Lower leg skin (tissue), 3 donors: ENCODE measurements around the gene EPHA4.

Experiments
- CTCF ChIP-seq, 3 donors: fragments of 450-650 bp; IDR thresholded peaks; one replicate each; pipeline ENCODE4 v1.5.1; 2016; ENCODE audit warnings: antibody characterized with exemption in 3 of 3, mild to moderate bottlenecking in 3 of 3, moderate library complexity in 2 of 3
- POLR2A ChIP-seq, 2 donors: fragments of 450-650 bp; IDR thresholded peaks; one replicate each; pipeline ENCODE4 v1.6.1; 2016 to 2017; ENCODE audit warnings: antibody characterized with exemption in 2 of 2, mild to moderate bottlenecking in 1 of 2, moderate library complexity in 1 of 2

DNA sequence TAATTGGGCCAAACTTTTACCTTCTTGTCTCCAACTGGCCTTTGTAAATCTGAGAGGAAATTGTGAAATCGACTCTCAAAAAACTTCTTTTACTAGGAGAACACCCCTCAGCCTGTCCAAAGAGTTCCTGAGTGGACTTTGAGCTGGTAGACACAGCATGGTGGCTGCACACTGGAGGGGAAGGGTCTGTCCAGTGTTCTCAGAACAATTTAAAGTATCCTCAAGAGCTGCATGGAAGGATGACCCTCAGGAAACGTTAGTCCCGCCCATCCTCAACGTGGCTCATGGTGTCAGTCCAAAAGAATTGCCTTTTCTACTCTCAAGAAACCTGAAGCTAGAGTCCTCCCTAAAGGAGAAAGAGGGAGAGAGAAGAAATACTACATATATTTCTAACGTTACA lies 182.7 kb downstream of the EPHA4 start:
- TF ChIP-seq CTCF (IDR thresholded peaks at IDR 0.05) (no peak), POLR2A (IDR thresholded peaks at IDR 0.05) (no peak)
